IMR-90 (cell line): ENCODE data around the gene CRIP1. TPM values are rescaled to one million over a fixed set of nuclear protein-coding genes. Genes with fewer than 3 reads are reported as not detected.

Experiments
- ATAC-seq: fragments of 200-7000 bp; cut with Tn5 transposase; 2 replicates; pipeline ENCODE4 v1.9.1; 2020; ENCODE audit warnings: low read depth, mild to moderate bottlenecking, moderate library complexity
- BruUV-seq: library from RNA; stranded (reverse); fragments of 400-500 nt; replicated peaks from 2 replicates; lab custom pipeline; 2021; lab: Mats Ljungman, UMichigan
- CTCF ChIA-PET: fragments of 300-600 bp; formaldehyde crosslinking; extraction: SDS; loops from one replicate; lab custom pipeline; 2021; ENCODE audit warnings: antibody characterized with exemption; lab: Yijun Ruan, JAX
- POLR2A ChIA-PET: fragments of 300-600 bp; sonication (Branson Sonifier 250); formaldehyde crosslinking; loops from one replicate; lab custom pipeline; 2022; ENCODE audit warnings: antibody characterized with exemption; ENCODE audit not compliant: unreplicated experiment; lab: Charles Lee
- DNase-seq: peaks from one replicate; pipeline ENCODE4 v3.0.0; 2013
- H2AFZ ChIP-seq: replicated peaks from 2 replicates; pipeline ENCODE3; 2013; ENCODE audit warnings: low read length, mild to moderate bottlenecking; ENCODE audit not compliant: poor library complexity
- H2AK5ac ChIP-seq: 2 replicates; pipeline ENCODE4 v1.6.1; 2013; ENCODE audit warnings: low read depth, low read length, inconsistent platforms
- H2AK9ac ChIP-seq: replicated peaks from 2 replicates; pipeline ENCODE3; 2013; ENCODE audit warnings: mild to moderate bottlenecking, low read depth, low read length, moderate library complexity; ENCODE audit not compliant: poor library complexity
- H2BK120ac ChIP-seq: 2 replicates; pipeline ENCODE4 v1.6.1; 2013; ENCODE audit warnings: low read depth, low read length, inconsistent platforms
- H2BK15ac ChIP-seq: 3 replicates; pipeline ENCODE4 v1.6.1; 2013; ENCODE audit warnings: low read depth, low read length, inconsistent platforms
- H2BK20ac ChIP-seq: 2 replicates; pipeline ENCODE4 v1.6.1; 2013; ENCODE audit warnings: low read depth, mild to moderate bottlenecking, inconsistent platforms, low read length, moderate library complexity
- H2BK5ac ChIP-seq: 2 replicates; pipeline ENCODE4 v1.6.1; 2013; ENCODE audit warnings: mild to moderate bottlenecking, low read depth, low read length, inconsistent platforms; ENCODE audit not compliant: poor library complexity, severe bottlenecking
- H3K14ac ChIP-seq: replicated peaks from 2 replicates; pipeline ENCODE4 v1.6.1; 2013; ENCODE audit warnings: low read depth, low read length, inconsistent platforms
- H3K18ac ChIP-seq: 2 replicates; pipeline ENCODE4 v1.6.1; 2013; ENCODE audit warnings: low read depth, low read length, control low read depth
- H3K23ac ChIP-seq: 2 replicates; pipeline ENCODE4 v1.6.1; 2013; ENCODE audit warnings: low read depth, low read length, inconsistent platforms
- H3K27ac ChIP-seq: 2 replicates; pipeline ENCODE4 v1.5.1; 2013; ENCODE audit warnings: mild to moderate bottlenecking, control low read depth, low read length; ENCODE audit not compliant: insufficient read depth
- H3K27me3 ChIP-seq: 2 replicates; pipeline ENCODE4 v1.6.1; 2013; ENCODE audit warnings: low read length; ENCODE audit not compliant: control insufficient read depth, insufficient read depth
- H3K36me3 ChIP-seq: 2 replicates; pipeline ENCODE4 v1.6.1; 2013; ENCODE audit warnings: low read length, mixed read lengths; ENCODE audit not compliant: control insufficient read depth, insufficient read depth
- H3K4ac ChIP-seq: 2 replicates; pipeline ENCODE4 v1.6.1; 2013; ENCODE audit warnings: low read depth, low read length, inconsistent platforms
- H3K4me1 ChIP-seq: 2 replicates; pipeline ENCODE4 v1.6.1; 2013; ENCODE audit warnings: low read length, mixed read lengths; ENCODE audit not compliant: control insufficient read depth, insufficient read depth
- H3K4me2 ChIP-seq: 2 replicates; pipeline ENCODE4 v1.6.1; 2013; ENCODE audit warnings: low read depth, mild to moderate bottlenecking, control low read depth, low read length, moderate library complexity
- H3K4me3 ChIP-seq: 2 replicates; pipeline ENCODE4 v1.5.1; 2013; ENCODE audit warnings: low read depth, mild to moderate bottlenecking, control low read depth, low read length, moderate library complexity; ENCODE audit not compliant: insufficient read depth
- H3K56ac ChIP-seq: 2 replicates; pipeline ENCODE4 v1.6.1; 2013; ENCODE audit warnings: low read length, inconsistent platforms; ENCODE audit not compliant: insufficient read depth; ENCODE audit errors: extremely low read depth
- H3K79me1 ChIP-seq, 2 experiments: 2 replicates each; pipeline ENCODE4 v1.6.1; 2013; ENCODE audit warnings: low read length in 2 of 2, inconsistent platforms in 1 of 2, low read depth in 1 of 2
- H3K9ac ChIP-seq: 2 replicates; pipeline ENCODE4 v1.6.1; 2013; ENCODE audit warnings: low read depth, low read length, control low read depth
- H3K9me1 ChIP-seq: 2 replicates; pipeline ENCODE4 v1.6.1; 2013; ENCODE audit warnings: low read length, inconsistent platforms; ENCODE audit not compliant: insufficient read depth
- H3K9me3 ChIP-seq: 2 replicates; pipeline ENCODE4 v1.6.1; 2013; ENCODE audit warnings: low read length; ENCODE audit not compliant: control insufficient read depth, insufficient read depth
- H4K20me1 ChIP-seq: 2 replicates; pipeline ENCODE4 v1.6.1; 2013; ENCODE audit warnings: low read length, inconsistent platforms; ENCODE audit not compliant: insufficient read depth
- H4K5ac ChIP-seq: 2 replicates; pipeline ENCODE4 v1.6.1; 2013; ENCODE audit warnings: mild to moderate bottlenecking, low read depth, low read length, control low read depth
- H4K8ac ChIP-seq, 2 experiments: 2 replicates each; pipeline ENCODE4 v1.6.1; 2013; ENCODE audit warnings: low read depth in 2 of 2, low read length in 2 of 2, control low read depth in 1 of 2, inconsistent platforms in 1 of 2
- H4K91ac ChIP-seq: 2 replicates; pipeline ENCODE4 v1.6.1; 2013; ENCODE audit warnings: low read depth, low read length, inconsistent platforms; ENCODE audit not compliant: insufficient read depth
- BHLHE40 ChIP-seq: fragments of 150-350 bp; IDR thresholded peaks from 2 replicates; pipeline ENCODE4 v1.6.1; 2016; ENCODE audit warnings: mild to moderate bottlenecking, low read depth, low read length
- CEBPB ChIP-seq: IDR thresholded peaks from 2 replicates; pipeline ENCODE4 v1.6.1; 2012; ENCODE audit warnings: low read depth, low read length, improper control_type of control experiment
- CHD1 ChIP-seq: IDR thresholded peaks from 2 replicates; pipeline ENCODE4 v1.6.1; 2012; ENCODE audit warnings: low read depth, low read length, improper control_type of control experiment
- CTCF ChIP-seq: conservative IDR thresholded peaks from 2 replicates; pipeline ENCODE4 v1.5.1; 2012; ENCODE audit warnings: mild to moderate bottlenecking, low read depth, low read length, improper control_type of control experiment
- ELK1 ChIP-seq: fragments of 150-350 bp; IDR thresholded peaks from 2 replicates; pipeline ENCODE4 v1.6.1; 2016; ENCODE audit warnings: low read depth, mild to moderate bottlenecking, low read length, moderate library complexity, borderline replicate concordance
- FOS ChIP-seq: fragments of 150-350 bp; IDR thresholded peaks from 2 replicates; pipeline ENCODE4 v1.6.1; 2016; ENCODE audit warnings: low read depth, low read length
- MAFK ChIP-seq: IDR thresholded peaks from 2 replicates; pipeline ENCODE4 v1.6.1; 2012; ENCODE audit warnings: low read depth, low read length, improper control_type of control experiment
- MAZ ChIP-seq: IDR thresholded peaks from 2 replicates; pipeline ENCODE4 v1.6.1; 2012; ENCODE audit warnings: low read depth, mild to moderate bottlenecking, low read length, improper control_type of control experiment, moderate library complexity, borderline replicate concordance
- MXI1 ChIP-seq: IDR thresholded peaks from 2 replicates; pipeline ENCODE4 v1.6.1; 2012; ENCODE audit warnings: low read depth, mild to moderate bottlenecking, low read length, moderate library complexity, borderline replicate concordance
- NFE2L2 ChIP-seq: fragments of 150-350 bp; IDR thresholded peaks from 2 replicates; pipeline ENCODE4 v1.6.1; 2016; ENCODE audit warnings: low read depth, mild to moderate bottlenecking, low read length
- POLR2A ChIP-seq: IDR thresholded peaks from 2 replicates; pipeline ENCODE4 v1.6.1; 2012; ENCODE audit warnings: mild to moderate bottlenecking, low read depth, low read length
- RAD21 ChIP-seq: IDR thresholded peaks from 2 replicates; pipeline ENCODE4 v1.6.1; 2012; ENCODE audit warnings: low read length, improper control_type of control experiment
- RCOR1 ChIP-seq: IDR thresholded peaks from 2 replicates; pipeline ENCODE4 v1.6.1; 2012; ENCODE audit warnings: mild to moderate bottlenecking, low read length, improper control_type of control experiment; ENCODE audit not compliant: insufficient replicate concordance
- RFX5 ChIP-seq: IDR thresholded peaks from 2 replicates; pipeline ENCODE4 v1.8.0; 2012; ENCODE audit warnings: low read depth, mild to moderate bottlenecking, low read length, moderate library complexity
- SMC3 ChIP-seq: fragments of 150-350 bp; IDR thresholded peaks from 2 replicates; pipeline ENCODE4 v1.6.1; 2016; ENCODE audit warnings: low read depth, mild to moderate bottlenecking, antibody characterized with exemption, low read length, moderate library complexity
- WGBS, 2 experiments: methylation state at CpG; one replicate each; pipeline versions ENCODE4 v1.1.5 to v1.1.7; 2013; ENCODE audit warnings: missing lambda C conversion rate in 2 of 2; ENCODE audit not compliant: insufficient read length in 1 of 2; ENCODE audit errors: extremely low coverage in 2 of 2; 5-methylcytosine and 5-hydroxymethylcytosine counted together
- dilution Hi-C: fragments of 300-500 bp; cut with HindIII; formaldehyde crosslinking; loops from one replicate; pipeline ENCODE4 v1.14.3; 2018; ENCODE audit warnings: low sequenced_read_pairs; ENCODE audit not compliant: unreplicated experiment
- in situ Hi-C: fragments of 300-500 bp; cut with MboI; formaldehyde crosslinking; loops from 3 replicates; pipeline ENCODE4 v1.14.3; 2019; ENCODE audit warnings: low sequenced_read_pairs, inconsistent platforms, mixed read lengths
- intact Hi-C: fragments of 100-400 bp; cut with micrococcal nuclease; formaldehyde crosslinking; loops from 2 replicates; pipeline ENCODE4 v1.10.0; 2022
- polyA plus RNA-seq, 3 experiments: library from polyadenylated mRNA; depleted of rRNA; stranded (reverse); fragments of >200 nt; gene quantifications; 2 replicates each; pipeline ENCODE4 v1.2.3, GENCODE V29; 2012; ENCODE audit warnings: low replicate concordance in 1 of 3
- total RNA-seq: library from RNA; depleted of rRNA; stranded (reverse); fragments of >200 nt; gene quantifications from 2 replicates; pipeline ENCODE4 v1.2.3, GENCODE V29; 2012

The CRIP1 gene
- total and polyA plus RNA-seq, 2 of the 4 experiments (the other 2 are of a cell fraction) = 0.21 TPM; not detected in 1

GRCh38 chr14:105455766-105456660, 30.7 kb upstream of the CRIP1 start:
- H3K9me3 ChIP-seq = no peaks in the 10 kb centered on the region
- H2AK5ac ChIP-seq = no peak overlapping the region
- WGBS, 2 experiments = 96% methylated on average over 13 of the region's 22 CpGs; no CpG with 5 or more reads in 1 of the 2 experiments
- dilution Hi-C loops (no loop called here), in situ Hi-C loops (no loop called here), intact Hi-C loops (no loop called here)
- H4K91ac ChIP-seq = no peak overlapping the region
- H3K4me3 ChIP-seq = no peak overlapping the region
- H2BK120ac ChIP-seq = no peak overlapping the region
- H3K4ac ChIP-seq = no peak overlapping the region
- DNase-seq = no peak
- H3K4me2 ChIP-seq = no peak overlapping the region
- H4K5ac ChIP-seq = no peak overlapping the region
- no peak overlapping the region for H3K18ac ChIP-seq
- H2AK9ac ChIP-seq = no peak overlapping the region
- no peak overlapping the region for H2AFZ ChIP-seq
- no peaks in the 10 kb centered on the region for H3K27me3 ChIP-seq
- H3K36me3 ChIP-seq = peaks cover 55% of the 10 kb centered on the region
- POLR2A ChIA-PET = no interaction called here
- no peak overlapping the region for H2BK15ac ChIP-seq
- no TSS peak for BruUV-seq
- H3K14ac ChIP-seq = no peak overlapping the region
- no peak overlapping the region for H3K56ac ChIP-seq
- H3K23ac ChIP-seq = no peak overlapping the region
- no peak overlapping the region for H4K8ac ChIP-seq
- no peak for ATAC-seq
- peaks cover 0 to 8% of the 10 kb centered on the region in 2 experiments; a peak in 1 of 4 replicates for H3K79me1 ChIP-seq
- no peaks in the 10 kb centered on the region for H3K9me1 ChIP-seq
- H4K20me1 ChIP-seq = no peaks in the 10 kb centered on the region; the same call in 1 of the 2 replicates
- no peak overlapping the region for H3K27ac ChIP-seq
- H3K4me1 ChIP-seq = no peaks in the 10 kb centered on the region
- CTCF ChIA-PET = no interaction called here
- H3K9ac ChIP-seq = no peak overlapping the region
- no peak overlapping the region for H2BK20ac ChIP-seq
- no peak overlapping the region for H2BK5ac ChIP-seq
- TF ChIP-seq CEBPB (no peak), CTCF (no peak), MAFK (no peak), RAD21 (no peak), MXI1 (no peak), MAZ (no peak), NFE2L2 (no peak), POLR2A (no peak), SMC3 (no peak), ELK1 (no peak), FOS (no peak), RFX5 (no peak), RCOR1 (no peak), CHD1 (no peak), BHLHE40 (no peak)
